Heart right ventricle (tissue), 16 donors: ENCODE data around the gene LHFPL3. TPM values are rescaled to one million over a fixed set of nuclear protein-coding genes. Genes with fewer than 3 reads are reported as not detected.

Experiments
- ATAC-seq, 8 donors: fragments of 200-7000 bp; cut with Tn5 transposase; one replicate each; pipeline ENCODE4 v1.9.1; 2020; ENCODE audit warnings: mild to moderate bottlenecking in 8 of 8, moderate library complexity in 8 of 8, moderate number of reproducible peaks in 1 of 8
- DNase-seq, 2 donors: peaks; one replicate each; pipeline ENCODE4 v3.0.0-alpha.2; 2020
- H3K27ac ChIP-seq, 10 donors: fragments of 200-600 bp; sonication (generic) in 2 of 10; one replicate each; pipeline versions ENCODE4 v1.5.0 to v1.8.0; 2020 to 2022; ENCODE audit warnings: mild to moderate bottlenecking in 3 of 10
- H3K27me3 ChIP-seq, 7 donors: fragments of 200-600 bp; one replicate each; pipeline ENCODE4 v1.8.0; 2021 to 2022; ENCODE audit warnings: mild to moderate bottlenecking in 2 of 7
- H3K36me3 ChIP-seq, 9 donors: fragments of 200-600 bp; sonication (generic) in 1 of 9; one replicate each; pipeline versions ENCODE4 v1.5.0 to v1.8.0; 2020 to 2022; ENCODE audit warnings: mild to moderate bottlenecking in 2 of 9
- H3K4me1 ChIP-seq, 9 donors: fragments of 200-600 bp; sonication (generic) in 1 of 9; one replicate each; pipeline versions ENCODE4 v1.5.0 to v1.8.0; 2020 to 2022; ENCODE audit warnings: mild to moderate bottlenecking in 4 of 9
- H3K4me3 ChIP-seq, 10 donors: fragments of 200-600 bp; sonication (generic) in 2 of 10; one replicate each; pipeline versions ENCODE4 v1.5.0 to v1.8.0; 2020 to 2022; ENCODE audit warnings: mild to moderate bottlenecking in 7 of 10, moderate library complexity in 2 of 10
- H3K9me3 ChIP-seq, 11 donors: fragments of 200-600 bp in 10 of 11; sonication (generic) in 2 of 11; one replicate each; pipeline versions ENCODE4 v1.5.0 to v1.8.0; 2013 to 2022; ENCODE audit warnings: mild to moderate bottlenecking in 2 of 11, control low read depth in 1 of 11, moderate library complexity in 1 of 11
- CTCF ChIP-seq, 9 donors: fragments of 200-600 bp; sonication (generic) in 2 of 9; IDR thresholded peaks; one replicate each; pipeline versions ENCODE4 v1.5.0 to v1.8.0; 2021 to 2022; ENCODE audit warnings: antibody characterized with exemption in 9 of 9, mild to moderate bottlenecking in 5 of 9, moderate library complexity in 1 of 9
- WGBS, 2 donors: extraction: QIAGEN DNeasy Blood & Tissue Kit; methylation state at CpG; one replicate each; pipeline ENCODE4 v1.1.7; 2013; ENCODE audit warnings: inconsistent platforms in 1 of 2; 5-methylcytosine and 5-hydroxymethylcytosine counted together
- intact Hi-C, 10 donors: fragments of 100-400 bp; cut with DNase I; formaldehyde crosslinking; loops; one replicate each; pipeline versions ENCODE4 v1.11.1 to v1.14.2; 2022
- polyA plus RNA-seq, 2 donors: library from polyadenylated mRNA; stranded (reverse); fragments of 200-250 nt; gene quantifications; one replicate each; pipeline ENCODE4 v1.2.3, GENCODE V29; 2013
- total RNA-seq, 10 donors: library from RNA; stranded (reverse); fragmentation: NEBNext Ultra II Directional in 3 of 10; extraction: Animal tissue kit (Norgen Biotek cat#: 25700) in 3 of 10; gene quantifications; one replicate each; pipeline versions ENCODE4 v1.2.1 to v1.2.4, GENCODE V29; 2021 to 2023
- donor health status: Arrhythmogenic right ventricular cardiomyopathy.
- donor health status: ischemic (EF 13 %, LVEDD 7.1; RV severe dilation, severe dysfunction).
- donor health status: healthy with polysubstance abuse.
- donor health status: DM: no; HTN: yes; CAD: no.
- donor health status: DM: no; HTN: no; CAD: no.
- donor health status: ischemic (EF 25% LVEDD 6.9; RV normal size, moderate dysfunction).
- donor health status: ischemic (EF 25% LVEDD 5.7; RV mildly dilated, moderate dysfunction).
- donor health status: healthy.
- donor health status: DM: yes; HTN: yes; CAD: no.
- donor health status: Ischemic cardiomyopathy.
- donor health status: ischemic (EF 35%, LVEDD 5.7; RV mildly dilated, moderate dysfunction).
- donor health status: nonischemic (EF 11% LVEDD 7.7; RV severe dilation, severe dysfunction).
- donor health status: DM: yes; HTN: yes; CAD: no.
- donor health status: PGD.
- donor health status: ischemic (EF 29% LVEDD 5.4; RV normal size, mild dysfunction).
- donor health status: nonischemic (EF 23%, LVEDD 6.1; RV moderate dilation, normal function).

Gene LHFPL3
- total and polyA plus RNA-seq, 12 donors, result not detected

GRCh38 chr7:104629408-104629807 is 301.0 kb downstream of the LHFPL3 start:
- no peaks in the 10 kb centered on the region for H3K9me3 ChIP-seq
- ATAC-seq (no peak), DNase-seq (no peak)
- H3K36me3 ChIP-seq, result no peaks in the 10 kb centered on the region
- 30 to 53% methylated on average over 1 of the region's 1 CpG for WGBS, 2 donors
- intact Hi-C loops, result no loop called here
- TF ChIP-seq CTCF (IDR thresholded peaks at IDR 0.05), result no peak
- no peaks in the 10 kb centered on the region for H3K4me1 ChIP-seq
- no peak overlapping the region for H3K4me3 ChIP-seq
- no peak overlapping the region for H3K27ac ChIP-seq
- H3K27me3 ChIP-seq, result no peaks in the 10 kb centered on the region

- Histone ChIP-seq H3K36me3 (no peaks in the 10 kb centered on the region), H3K27ac (no peak overlapping the region), H3K4me1 (no peaks in the 10 kb centered on the region), H3K9me3 (peaks cover 0 to 11% (median 0%) of the 10 kb centered on the region in 11 donors), H3K27me3 (peaks cover 0 to 28% (median 0%) of the 10 kb centered on the region in 7 donors), H3K4me3 (no peak overlapping the region)
- WGBS, 2 donors, result 94 to 95% methylated on average over 4 of the region's 4 CpGs
- ATAC-seq (no peak), DNase-seq (no peak)
- intact Hi-C loops, result loop anchor here in 1 of 10 donors (5.0 kb wide), 1 partner anchor 207 kb away; no protein-coding TSS in a partner anchor
- no peak for TF ChIP-seq CTCF (IDR thresholded peaks at IDR 0.05)
Observed at GRCh38 chr7:104640506-104640905, 312.1 kb downstream of the LHFPL3 start.

- 15 to 17% methylated on average over 2 of the region's 2 CpGs for WGBS, 2 donors
- DNase-seq (no peak), ATAC-seq (no peak)
- TF ChIP-seq CTCF (IDR thresholded peaks at IDR 0.05), result no peak
- intact Hi-C loops, result loop anchor here in 1 of 10 donors (5.0 kb wide), 1 partner anchor 205 kb away; no protein-coding TSS in a partner anchor
- Histone ChIP-seq H3K27ac (no peak overlapping the region), H3K9me3 (peaks cover 0 to 6% (median 0%) of the 10 kb centered on the region in 11 donors), H3K27me3 (peaks cover 0 to 32% (median 0%) of the 10 kb centered on the region in 7 donors), H3K4me1 (no peaks in the 10 kb centered on the region), H3K4me3 (no peak overlapping the region), H3K36me3 (no peaks in the 10 kb centered on the region)
Observed at GRCh38 chr7:104642560-104642959, 314.2 kb downstream of the LHFPL3 start.

GRCh38 chr7:104643587-104644217 is 315.3 kb downstream of the LHFPL3 start:
- TF ChIP-seq CTCF (IDR thresholded peaks at IDR 0.05), result peak in 6 of 9 donors; percentile 14 to 41 (median 26)
- WGBS, 2 donors, result 49 to 50% methylated on average over 5 of the region's 5 CpGs
- no peaks in the 10 kb centered on the region for H3K9me3 ChIP-seq

More at GRCh38 chr7:104643587-104644217, 315.3 kb downstream of the LHFPL3 start:
- no peak overlapping the region for H3K4me3 ChIP-seq
- peaks cover 0 to 32% (median 0%) of the 10 kb centered on the region in 7 donors for H3K27me3 ChIP-seq
- intact Hi-C loops, result loop anchor here in 1 of 10 donors (5.0 kb wide), 1 partner anchor 204 kb away; no protein-coding TSS in a partner anchor
- no peak overlapping the region for H3K27ac ChIP-seq
- no peak for ATAC-seq
- DNase-seq, result no peak
- H3K36me3 ChIP-seq, result no peaks in the 10 kb centered on the region
- H3K4me1 ChIP-seq, result no peaks in the 10 kb centered on the region
